Gastroesophageal sphincter (tissue), 3 donors: ENCODE measurements around the gene PIGO.
A peak's percentile ranks its signal among the peaks of the same experiment; 100 is the strongest.

ENCODE experiments used
- CTCF ChIP-seq, 4 experiments: fragments of 200-600 bp in 2 of 4; fragments of 450-650 bp in 2 of 4; sonication (generic) in 1 of 4; IDR thresholded peaks; one replicate each; pipeline ENCODE4 v1.5.1; 2017 to 2019; ENCODE audit warnings: antibody characterized with exemption in 4 of 4, mild to moderate bottlenecking in 2 of 4, moderate library complexity in 2 of 4
- EP300 ChIP-seq: sonication (generic); formaldehyde crosslinking; IDR thresholded peaks from one replicate; pipeline ENCODE4 v1.6.1; 2017; ENCODE audit warnings: antibody characterized with exemption, mild to moderate bottlenecking
- POLR2A ChIP-seq, 2 donors: fragments of 450-650 bp; IDR thresholded peaks; one replicate each; pipeline ENCODE4 v1.6.1; 2017; ENCODE audit warnings: antibody characterized with exemption in 2 of 2, mild to moderate bottlenecking in 2 of 2, moderate library complexity in 1 of 2
- POLR2AphosphoS5 ChIP-seq: sonication (generic); formaldehyde crosslinking; IDR thresholded peaks from one replicate; pipeline ENCODE4 v1.6.1; 2017; ENCODE audit warnings: antibody characterized with exemption

GRCh38 chr9:35115680-35116538 lies 19.5 kb upstream of the PIGO start, which contains the start of gene ATOSB:
- peak in 1 of 2 donors; percentile 23 for TF ChIP-seq POLR2A (IDR thresholded peaks at IDR 0.05)
- no peak for TF ChIP-seq CTCF (IDR thresholded peaks at IDR 0.05)
- TF ChIP-seq EP300 = no peak
- peak; percentile 44 for TF ChIP-seq POLR2AphosphoS5
